ENCODE data around the gene SGCG.
"Not testable (repeated sequence)": the region's sequence is repeated elsewhere in the genome, so short reads cannot be mapped to it uniquely, and the experiment has no call there.

Gene SGCG

DNA sequence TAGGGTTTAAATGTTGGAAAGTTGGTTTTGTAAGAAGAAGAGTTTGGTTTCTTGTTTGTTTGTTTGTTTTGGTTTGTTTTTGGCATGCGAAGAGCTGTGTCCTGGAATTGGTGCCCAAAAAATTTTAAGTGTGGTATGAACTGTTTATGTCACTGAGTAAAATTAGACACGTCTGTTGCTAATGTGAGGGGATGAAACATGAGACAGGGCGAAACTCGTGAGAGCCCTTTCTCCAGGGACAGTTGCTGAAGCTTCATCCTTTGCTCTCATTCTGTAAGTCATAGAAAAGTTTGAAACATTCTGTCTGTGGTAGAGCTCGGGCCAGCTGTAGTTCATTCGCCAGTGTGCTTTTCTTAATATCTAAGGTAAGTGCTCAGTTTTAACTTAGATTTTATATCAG lies at the start of gene SGCG:
Gene SGCG, plus strand, starts transcription at position 269 of the 400 bp plus-strand sequence. CDS start 22,716 bp downstream, outside the sequence.
- peak; percentile 58 for DNase-seq (ENCODE audit: low spot score)

DNA sequence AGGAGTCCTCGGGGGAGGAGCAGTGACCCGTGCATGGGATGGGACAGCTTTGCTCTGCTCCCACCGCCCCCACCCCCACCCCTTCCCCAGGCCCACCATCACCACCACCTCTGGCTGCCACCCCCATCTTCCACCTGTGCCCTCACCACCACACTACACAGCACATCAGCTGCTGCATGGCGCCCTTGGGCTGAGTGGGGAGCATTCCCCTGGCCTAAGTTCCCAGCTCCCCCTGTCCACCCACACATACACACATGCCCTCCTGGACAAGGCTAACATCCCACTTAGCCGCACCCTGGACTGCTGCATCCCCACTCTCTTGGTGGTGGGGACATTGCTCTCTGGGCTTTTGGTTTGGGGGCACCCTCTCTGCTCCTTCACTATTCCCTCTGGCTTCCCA lies 46.2 kb upstream of the SGCG start:
- no peak for DNase-seq (ENCODE audit: low spot score)

GRCh38 chr13:23140492-23140891 lies 40.3 kb upstream of the SGCG start:
- no peak for DNase-seq (ENCODE audit: low spot score)

DNA sequence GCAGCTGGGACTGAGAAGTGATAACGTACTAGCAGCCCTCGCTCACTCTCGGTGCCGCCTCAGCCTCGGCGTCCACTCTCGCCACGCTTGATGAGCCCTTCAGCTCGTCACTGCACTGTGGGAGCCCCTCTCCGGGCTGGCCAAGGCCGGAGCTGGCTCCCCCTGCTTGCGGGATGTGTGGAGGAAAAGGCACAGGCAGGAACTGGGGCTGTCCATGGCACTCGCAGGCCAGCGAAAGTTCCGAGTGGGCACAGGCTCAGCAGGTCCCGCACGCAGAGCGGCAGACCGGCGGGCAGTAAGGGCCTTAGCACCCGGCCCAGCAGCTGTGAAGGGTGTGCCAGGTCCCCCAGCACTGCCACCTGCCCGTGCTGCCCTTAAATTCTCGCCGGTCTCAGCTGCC lies 38.8 kb upstream of the SGCG start:
- no peak for DNase-seq (ENCODE audit: low spot score)

DNA sequence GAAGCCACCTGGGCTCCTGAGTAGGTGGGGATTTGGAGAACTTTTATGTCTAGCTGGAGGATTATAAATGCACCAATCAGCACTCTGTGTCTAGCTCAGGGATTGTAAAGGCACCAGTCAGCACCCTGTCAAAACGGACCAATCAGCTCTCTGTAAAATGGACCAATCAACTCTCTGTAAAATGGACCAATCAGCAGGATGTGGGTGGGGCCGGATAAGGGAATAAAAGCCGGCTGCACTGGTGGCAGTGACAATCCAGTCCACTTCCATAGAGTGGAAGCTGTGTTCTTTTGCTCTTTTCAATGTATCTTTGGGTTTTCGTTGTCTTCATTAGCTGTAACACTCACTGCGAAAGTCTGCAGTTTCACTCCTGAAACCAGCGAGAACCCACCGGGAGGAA lies 38.2 kb upstream of the SGCG start:
- not testable (repeated sequence) for DNase-seq (ENCODE audit: low spot score)

DNA sequence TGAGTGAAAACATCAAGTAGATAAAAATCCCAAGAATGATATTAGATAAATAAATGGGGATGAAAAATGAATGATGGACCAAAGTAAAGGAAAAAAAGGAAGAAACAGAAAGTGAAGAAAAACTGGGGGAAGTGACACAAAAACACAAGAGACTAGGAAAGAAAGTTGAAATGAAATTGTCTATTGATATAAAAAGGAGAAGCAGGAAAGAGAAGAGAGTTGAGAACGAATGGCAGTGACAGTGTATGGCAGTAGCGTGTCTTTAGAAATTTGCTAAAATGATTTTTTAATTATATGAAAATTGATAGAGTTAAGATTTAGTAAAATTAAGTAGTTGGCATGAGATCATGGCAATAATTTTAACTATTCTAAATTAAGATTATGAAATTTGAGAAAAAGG lies 36.3 kb upstream of the SGCG start:
- no peak for DNase-seq (ENCODE audit: low spot score)

GRCh38 chr13:23146006-23146405 lies 34.8 kb upstream of the SGCG start:
- no peak for DNase-seq (ENCODE audit: low spot score)

- peak; percentile 6 for DNase-seq (ENCODE audit: low spot score)
Measured at GRCh38 chr13:23146811-23147625, 33.8 kb upstream of the SGCG start.

DNA sequence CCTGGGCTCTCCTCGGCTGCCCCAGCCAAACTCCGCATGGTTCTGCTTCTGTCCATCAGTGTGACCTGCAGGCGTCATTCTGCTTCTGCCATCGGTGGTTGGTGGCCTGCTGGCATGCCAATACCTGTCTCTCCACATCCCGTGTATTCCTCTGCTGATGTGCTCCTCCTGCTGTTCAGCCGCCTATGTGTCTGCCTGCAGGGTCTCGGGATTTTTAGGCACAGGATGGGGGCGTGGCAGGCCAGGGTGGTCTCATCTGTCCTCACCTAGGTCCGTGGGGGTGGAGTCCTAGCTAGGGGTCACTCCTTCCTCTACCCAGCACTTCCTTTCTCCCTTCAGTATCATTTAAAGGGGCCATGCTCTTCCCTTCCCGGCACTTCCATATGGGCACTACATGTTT lies 33.0 kb upstream of the SGCG start:
- DNase-seq (ENCODE audit: low spot score): no peak

DNA sequence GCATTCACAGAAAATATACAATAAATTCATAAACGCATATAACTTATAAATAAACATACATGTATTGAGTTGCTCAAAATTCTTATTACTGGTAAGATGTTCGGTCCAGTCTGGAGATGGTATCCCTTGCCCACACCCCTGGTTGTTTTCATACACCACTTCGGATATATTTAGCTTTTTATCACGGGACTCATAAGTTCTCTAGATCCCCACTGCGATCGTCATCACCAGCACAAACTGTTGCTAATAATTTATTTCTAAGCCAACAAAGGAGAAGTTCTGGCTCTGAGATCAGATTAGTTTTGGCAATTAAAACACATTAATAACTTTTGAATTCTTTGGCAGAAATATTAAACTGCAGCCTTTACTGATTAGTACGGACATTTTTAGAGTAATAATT lies 23.0 kb upstream of the SGCG start:
- no peak for DNase-seq (ENCODE audit: low spot score)

GRCh38 chr13:23159205-23159759 lies 21.5 kb upstream of the SGCG start:
- DNase-seq (ENCODE audit: low spot score): peak; percentile 64

- DNase-seq (ENCODE audit: low spot score): peak; percentile 22
Measured at GRCh38 chr13:23159760-23160637, 20.8 kb upstream of the SGCG start.

DNA sequence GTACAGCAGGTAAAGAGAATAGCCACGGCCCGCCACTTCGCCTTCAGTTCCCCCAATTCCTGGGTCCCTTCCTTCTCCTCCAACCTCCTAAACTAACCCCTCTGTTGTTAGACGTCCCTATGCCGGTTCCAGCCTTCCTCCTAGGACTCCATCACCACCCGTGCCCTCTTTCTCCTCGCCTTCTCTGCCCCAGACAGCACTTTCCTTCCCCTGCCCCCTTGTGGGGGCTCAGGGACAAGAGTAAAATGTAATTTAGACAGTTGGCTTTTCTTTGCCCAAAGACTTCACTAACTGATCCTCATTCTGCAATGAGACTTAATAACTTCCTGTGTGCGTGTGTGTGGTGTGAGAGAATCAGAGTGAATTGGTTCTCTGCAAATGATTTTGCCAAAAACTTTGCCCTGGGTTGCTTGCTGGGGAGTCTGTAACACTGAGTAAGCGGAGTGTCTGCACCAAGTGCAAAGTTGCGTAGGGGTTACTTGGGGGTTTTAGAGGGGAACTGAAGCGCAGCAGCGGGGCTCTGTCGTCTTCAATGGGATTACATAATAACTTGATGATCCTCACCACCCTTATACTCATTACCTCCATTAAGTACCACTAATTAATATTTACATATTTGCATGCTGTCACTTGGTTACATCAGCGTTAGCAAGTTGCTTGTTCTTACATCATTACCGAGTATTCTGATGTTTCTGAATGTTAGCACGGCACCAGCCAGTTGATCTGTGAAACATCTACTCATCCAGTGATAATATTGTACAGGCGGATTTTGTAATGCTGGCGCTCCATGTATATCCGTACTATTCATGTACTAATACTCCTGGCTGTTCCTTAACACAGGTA lies 19.9 kb upstream of the SGCG start:
- DNase-seq (ENCODE audit: low spot score): peak; percentile 18

DNA sequence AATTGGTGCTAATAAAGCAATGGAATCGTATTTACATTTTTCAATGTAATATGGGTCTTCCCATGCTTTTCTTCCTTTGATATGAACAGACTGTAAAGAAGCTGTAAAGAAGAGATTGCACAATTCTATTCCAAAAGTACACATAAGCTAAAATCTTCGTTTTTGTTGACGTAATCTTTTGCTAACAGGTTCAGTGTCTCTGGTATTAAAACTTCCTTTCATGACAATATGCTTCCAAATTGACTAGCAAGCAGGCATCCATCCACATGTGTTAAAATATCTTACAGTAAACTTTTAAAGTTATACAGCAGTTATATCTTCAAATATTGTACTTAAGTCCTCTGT lies 19.3 kb upstream of the SGCG start:
- DNase-seq (ENCODE audit: low spot score): no peak

- DNase-seq (ENCODE audit: low spot score): no peak
Measured at GRCh38 chr13:23175920-23176319, 4.9 kb upstream of the SGCG start.

GRCh38 chr13:23182142-23182541 lies 1.4 kb downstream of the SGCG start:
- DNase-seq (ENCODE audit: low spot score): no peak

DNA sequence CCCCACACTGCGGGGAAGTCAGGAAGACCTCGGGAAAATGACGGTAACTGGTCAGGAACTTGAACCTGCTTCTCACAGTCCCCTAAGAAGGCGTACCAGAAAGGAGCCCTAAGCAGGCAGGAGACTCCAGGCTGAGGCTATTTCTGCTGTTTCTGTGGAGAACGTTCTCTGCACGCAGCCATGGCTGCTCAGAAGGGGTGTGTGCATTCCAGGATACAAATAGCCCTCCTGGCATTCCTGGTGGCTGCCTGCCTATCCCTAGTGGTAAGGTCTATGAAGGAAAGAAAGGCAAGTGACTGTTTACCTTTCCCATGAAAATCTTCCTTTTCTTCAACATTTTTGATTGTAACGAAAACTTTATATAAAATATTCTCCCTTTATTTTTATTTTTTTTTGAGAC lies 2.5 kb downstream of the SGCG start:
- no peak for DNase-seq (ENCODE audit: low spot score)

GRCh38 chr13:23185542-23185941 lies 4.8 kb downstream of the SGCG start:
- no peak for DNase-seq (ENCODE audit: low spot score)

DNA sequence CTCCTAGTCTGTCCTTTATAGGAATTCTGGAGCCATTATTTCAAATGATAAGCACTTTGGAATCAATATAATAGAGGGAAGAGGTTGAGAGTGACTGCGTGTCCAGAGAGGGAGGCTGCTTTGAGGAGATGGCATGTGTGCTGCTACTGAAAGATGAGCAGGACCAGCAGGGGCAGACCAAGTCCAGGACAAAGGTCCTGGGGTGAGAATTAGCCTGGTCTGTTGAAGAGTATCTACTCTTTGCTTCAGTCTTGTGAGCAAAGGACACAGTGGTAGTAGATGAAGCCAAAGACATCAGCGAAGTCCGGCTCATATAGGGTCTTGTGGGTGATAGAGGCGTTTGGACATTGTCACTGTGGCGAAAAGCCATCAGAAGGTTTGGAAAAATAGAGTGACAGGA lies 21.1 kb downstream of the SGCG start:
- no peak for DNase-seq (ENCODE audit: low spot score)

- peak; percentile 14 for DNase-seq (ENCODE audit: low spot score)
Measured at GRCh38 chr13:23202383-23202782, 21.6 kb downstream of the SGCG start.

DNA sequence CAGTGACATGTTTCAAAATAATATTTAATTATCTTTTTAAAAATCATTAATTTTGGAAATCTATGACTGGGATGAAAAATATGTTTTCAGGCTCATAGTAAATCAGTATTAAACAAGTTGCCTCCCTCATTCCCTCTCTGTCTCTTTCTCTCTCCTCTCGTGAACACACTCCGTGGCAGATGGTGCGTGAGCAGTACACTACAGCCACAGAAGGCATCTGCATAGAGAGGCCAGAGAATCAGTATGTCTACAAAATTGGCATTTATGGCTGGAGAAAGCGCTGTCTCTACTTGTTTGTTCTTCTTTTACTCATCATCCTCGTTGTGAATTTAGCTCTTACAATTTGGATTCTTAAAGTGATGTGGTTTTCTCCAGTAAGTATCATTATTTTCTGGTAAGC lies 22.7 kb downstream of the SGCG start:
- no peak for DNase-seq (ENCODE audit: low spot score)

GRCh38 chr13:23205807-23206206 lies 25.0 kb downstream of the SGCG start:
- no peak for DNase-seq (ENCODE audit: low spot score)

All from AG08395 (cell line).